Stimulated activated CD8-positive, alpha-beta memory T cell treated with anti-CD3 and anti-CD28 coated beads, Interleukin-15, amount 100 ng/mL, for 4 hours (primary cell): Measurements from ENCODE around the gene PCGF5.

Source experiments
- DNase-seq, 2 donors: peaks; one replicate each; pipeline ENCODE4 v3.0.0-alpha.2; 2020; ENCODE audit warnings: low read depth in 2 of 2

PCGF5 gene

DNA sequence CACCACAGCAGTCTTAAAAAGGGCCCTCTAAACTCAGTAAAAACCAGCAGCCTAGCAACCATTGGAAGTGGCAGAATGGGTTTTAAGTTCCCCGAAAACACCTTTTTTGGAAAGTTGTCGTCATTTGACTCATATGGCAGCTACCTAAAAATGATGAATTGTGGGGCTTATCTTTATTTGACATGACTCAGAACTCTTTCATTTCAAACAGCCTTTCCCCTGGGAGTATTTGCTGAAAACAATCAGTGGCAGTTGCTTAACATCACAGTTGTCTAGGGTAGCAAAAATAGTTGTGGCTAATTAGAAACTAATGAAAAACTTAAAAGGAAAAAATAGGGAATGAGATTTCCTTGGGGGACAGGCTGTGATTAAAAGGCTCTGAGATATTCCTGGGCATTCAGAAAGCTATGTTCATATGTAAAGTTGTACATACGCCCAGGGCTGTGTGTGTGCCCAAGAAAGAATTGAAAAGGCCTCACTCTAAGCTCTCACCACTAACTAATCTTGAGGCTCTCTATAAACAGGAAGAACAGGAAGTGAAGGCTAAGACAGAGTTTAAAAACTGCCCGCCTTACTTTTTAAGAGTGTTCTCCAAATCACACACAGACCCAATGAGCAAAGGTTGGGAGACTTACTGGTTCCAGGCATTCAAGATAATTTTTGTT lies 108.0 kb downstream of the PCGF5 start:
- no peak for DNase-seq
